ENCODE measurements around the gene CCNC.

CCNC gene

GRCh38 chr6:99613409-99613704, 44.9 kb upstream of the CCNC start (continued):
- TF ChIP-seq ZNF366 (tag by site-specific recombination; conservative IDR thresholded peaks at IDR 0.05) (no peak), ZFP41 (tag by site-specific recombination; IDR thresholded peaks at IDR 0.05; ENCODE audit: borderline replicate concordance) (no peak), REPIN1 (tag by site-specific recombination; IDR thresholded peaks at IDR 0.05; ENCODE audit: low read depth) (no peak), ZNF221 (tag by site-specific recombination; IDR thresholded peaks at IDR 0.05; ENCODE audit: borderline replicate concordance) (no peak), ZNF140 (tag by site-specific recombination; IDR thresholded peaks at IDR 0.05) (no peak), ZNF777 (tag by site-specific recombination; IDR thresholded peaks at IDR 0.05; ENCODE audit: borderline replicate concordance) (no peak), ZNF19 (tag by site-specific recombination; IDR thresholded peaks at IDR 0.05; ENCODE audit: low read depth) (no peak), ZNF184 (tag by site-specific recombination; IDR thresholded peaks at IDR 0.05) (no peak), ZFP3 (tag by site-specific recombination; IDR thresholded peaks at IDR 0.05; ENCODE audit: low read depth) (no peak), ZNF660 (tag by site-specific recombination; IDR thresholded peaks at IDR 0.05) (0 out of 2 replicates have a peak, but pooled peaks have one; percentile 43), GLIS2 (tag by site-specific recombination; IDR thresholded peaks at IDR 0.05) (no peak), ZNF571 (tag by site-specific recombination; IDR thresholded peaks at IDR 0.05) (no peak), ZNF274 (IDR thresholded peaks at IDR 0.05; ENCODE audit: low read length) (no peak), ZNF274 (tag by site-specific recombination; IDR thresholded peaks at IDR 0.05; ENCODE audit: borderline replicate concordance) (no peak), ZNF302 (tag by site-specific recombination; IDR thresholded peaks at IDR 0.05; ENCODE audit: low read depth) (no peak), AEBP2 (tag by site-specific recombination; IDR thresholded peaks at IDR 0.05; ENCODE audit: borderline replicate concordance) (no peak), ZNF174 (tag by site-specific recombination; IDR thresholded peaks at IDR 0.05) (no peak), ZNF24 (tag by site-specific recombination; IDR thresholded peaks at IDR 0.05) (no peak), ZNF544 (tag by site-specific recombination; IDR thresholded peaks at IDR 0.05) (no peak), ZNF624 (tag by site-specific recombination; IDR thresholded peaks at IDR 0.05) (no peak), ZNF701 (tag by site-specific recombination; IDR thresholded peaks at IDR 0.05) (no peak), ZNF837 (tag by site-specific recombination; IDR thresholded peaks at IDR 0.05) (no peak), ZXDB (tag by site-specific recombination; IDR thresholded peaks at IDR 0.05) (no peak; the same call in 1 of the 2 replicates), ZNF146 (tag by site-specific recombination; IDR thresholded peaks at IDR 0.05) (no peak), CTCF (tag by site-specific recombination; IDR thresholded peaks at IDR 0.05) (peak; percentile 66), WT1 (tag by site-specific recombination; IDR thresholded peaks at IDR 0.05) (no peak), TCF7L2 (IDR thresholded peaks at IDR 0.05; ENCODE audit: borderline replicate concordance, low read depth, low read length) (no peak), PRDM4 (tag by site-specific recombination; IDR thresholded peaks at IDR 0.05) (no peak), SCRT1 (tag by site-specific recombination; IDR thresholded peaks at IDR 0.05; ENCODE audit: borderline replicate concordance) (no peak), ZNF214 (tag by site-specific recombination; IDR thresholded peaks at IDR 0.05; ENCODE audit: borderline replicate concordance) (no peak)
- TF ChIP-seq, protein P1, sequence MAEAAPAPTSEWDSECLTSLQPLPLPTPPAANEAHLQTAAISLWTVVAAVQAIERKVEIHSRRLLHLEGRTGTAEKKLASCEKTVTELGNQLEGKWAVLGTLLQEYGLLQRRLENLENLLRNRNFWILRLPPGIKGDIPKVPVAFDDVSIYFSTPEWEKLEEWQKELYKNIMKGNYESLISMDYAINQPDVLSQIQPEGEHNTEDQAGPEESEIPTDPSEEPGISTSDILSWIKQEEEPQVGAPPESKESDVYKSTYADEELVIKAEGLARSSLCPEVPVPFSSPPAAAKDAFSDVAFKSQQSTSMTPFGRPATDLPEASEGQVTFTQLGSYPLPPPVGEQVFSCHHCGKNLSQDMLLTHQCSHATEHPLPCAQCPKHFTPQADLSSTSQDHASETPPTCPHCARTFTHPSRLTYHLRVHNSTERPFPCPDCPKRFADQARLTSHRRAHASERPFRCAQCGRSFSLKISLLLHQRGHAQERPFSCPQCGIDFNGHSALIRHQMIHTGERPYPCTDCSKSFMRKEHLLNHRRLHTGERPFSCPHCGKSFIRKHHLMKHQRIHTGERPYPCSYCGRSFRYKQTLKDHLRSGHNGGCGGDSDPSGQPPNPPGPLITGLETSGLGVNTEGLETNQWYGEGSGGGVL (tag by site-specific recombination; IDR thresholded peaks at IDR 0.05), result no peak
- TF ChIP-seq, protein P2, sequence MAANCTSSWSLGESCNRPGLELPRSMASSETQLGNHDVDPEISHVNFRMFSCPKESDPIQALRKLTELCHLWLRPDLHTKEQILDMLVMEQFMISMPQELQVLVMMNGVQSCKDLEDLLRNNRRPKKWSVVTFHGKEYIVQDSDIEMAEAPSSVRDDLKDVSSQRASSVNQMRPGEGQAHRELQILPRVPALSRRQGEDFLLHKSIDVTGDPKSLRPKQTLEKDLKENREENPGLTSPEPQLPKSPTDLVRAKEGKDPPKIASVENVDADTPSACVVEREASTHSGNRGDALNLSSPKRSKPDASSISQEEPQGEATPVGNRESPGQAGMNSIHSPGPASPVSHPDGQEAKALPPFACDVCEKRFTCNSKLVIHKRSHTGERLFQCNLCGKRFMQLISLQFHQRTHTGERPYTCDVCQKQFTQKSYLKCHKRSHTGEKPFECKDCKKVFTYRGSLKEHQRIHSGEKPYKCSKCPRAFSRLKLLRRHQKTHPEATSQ (tag by site-specific recombination; IDR thresholded peaks at IDR 0.05), result 0 out of 2 replicates have a peak, but pooled peaks have one; percentile 17
- TF ChIP-seq, protein P3, sequence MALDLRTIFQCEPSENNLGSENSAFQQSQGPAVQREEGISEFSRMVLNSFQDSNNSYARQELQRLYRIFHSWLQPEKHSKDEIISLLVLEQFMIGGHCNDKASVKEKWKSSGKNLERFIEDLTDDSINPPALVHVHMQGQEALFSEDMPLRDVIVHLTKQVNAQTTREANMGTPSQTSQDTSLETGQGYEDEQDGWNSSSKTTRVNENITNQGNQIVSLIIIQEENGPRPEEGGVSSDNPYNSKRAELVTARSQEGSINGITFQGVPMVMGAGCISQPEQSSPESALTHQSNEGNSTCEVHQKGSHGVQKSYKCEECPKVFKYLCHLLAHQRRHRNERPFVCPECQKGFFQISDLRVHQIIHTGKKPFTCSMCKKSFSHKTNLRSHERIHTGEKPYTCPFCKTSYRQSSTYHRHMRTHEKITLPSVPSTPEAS (tag by site-specific recombination; IDR thresholded peaks at IDR 0.05), result no peak

All from HEK293 (cell line).